ENCODE results near the gene SNED1. TPM values are rescaled to one million over a fixed set of nuclear protein-coding genes. Genes with fewer than 3 reads are reported as not detected.

Gene SNED1
- total RNA-seq, 1 donor from 2014 or later, result 7.4 TPM

DNA sequence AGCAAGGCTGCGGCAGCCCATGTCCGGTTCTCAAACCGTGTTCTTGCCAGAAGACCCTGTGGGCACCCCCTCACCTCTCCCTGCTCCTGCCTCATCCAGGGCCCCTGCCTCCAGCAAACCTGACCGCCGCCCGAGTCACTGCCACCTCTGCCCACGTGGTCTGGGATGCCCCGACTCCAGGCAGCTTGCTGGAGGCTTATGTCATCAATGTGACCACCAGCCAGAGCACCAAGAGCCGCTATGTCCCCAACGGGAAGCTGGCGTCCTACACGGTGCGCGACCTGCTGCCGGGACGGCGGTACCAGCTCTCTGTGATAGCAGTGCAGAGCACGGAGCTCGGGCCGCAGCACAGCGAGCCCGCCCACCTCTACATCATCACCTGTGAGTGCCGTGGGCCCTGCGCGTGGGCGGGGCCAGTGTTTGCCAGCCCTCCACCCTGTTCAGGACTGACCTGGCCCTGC is 71.4 kb downstream of the SNED1 start:
- no peak for ATAC-seq
- no peak for DNase-seq
- intact Hi-C loops (cut with micrococcal nuclease), result no loop called here

DNA sequence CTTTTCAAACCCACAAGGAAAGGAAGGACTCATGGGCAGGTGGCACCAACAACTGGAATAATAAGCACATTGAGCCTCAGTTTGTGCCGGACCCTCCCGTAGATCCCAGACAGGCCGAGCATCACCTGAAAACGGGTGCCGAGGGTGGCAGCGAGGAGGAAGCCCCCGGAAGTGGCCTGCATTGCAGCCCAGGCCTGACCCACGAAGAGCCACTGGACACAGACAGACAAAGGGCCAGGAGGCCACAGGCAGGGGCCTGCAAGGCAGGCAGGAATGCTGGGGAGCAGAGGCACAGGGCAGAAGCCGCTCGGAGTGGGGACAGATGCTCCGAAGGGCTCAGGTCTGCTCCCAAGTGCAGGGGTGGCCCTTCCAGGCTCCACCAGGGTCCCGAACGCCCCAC is 71.9 kb downstream of the SNED1 start:
- DNase-seq (no peak), ATAC-seq (no peak)
- intact Hi-C loops (cut with micrococcal nuclease), result no loop called here

- no peak for DNase-seq
- no peak for ATAC-seq
Observed at GRCh38 chr2:241070811-241071676, 72.6 kb downstream of the SNED1 start.

GRCh38 chr2:241071677-241072111 is 73.3 kb downstream of the SNED1 start:
- ATAC-seq, result no peak
- DNase-seq, result no peak
- intact Hi-C loops (cut with micrococcal nuclease), result no loop called here

More at GRCh38 chr2:241070811-241071676, 72.6 kb downstream of the SNED1 start:
- intact Hi-C loops (cut with micrococcal nuclease), result no loop called here

DNA sequence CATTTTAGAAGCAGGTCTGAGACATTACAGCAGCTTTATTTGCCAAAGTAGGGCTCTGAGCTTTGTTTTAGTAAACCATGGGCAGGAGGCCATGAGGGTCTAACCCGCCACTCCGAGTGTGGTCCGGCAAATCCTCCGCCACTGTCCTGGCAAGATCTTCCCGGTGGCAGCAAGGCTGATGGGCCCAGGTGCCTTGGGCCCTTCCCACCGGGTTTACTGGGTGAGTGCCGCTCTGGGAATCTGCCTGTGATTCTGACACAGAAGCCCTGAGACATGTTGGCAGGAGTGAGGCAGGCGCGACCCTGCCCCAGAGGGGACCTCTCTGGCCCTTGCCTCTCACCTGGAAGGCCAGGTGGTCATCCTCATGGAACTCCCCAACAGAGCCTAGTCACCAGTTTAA is 73.7 kb downstream of the SNED1 start:
- no peak for ATAC-seq
- no peak for DNase-seq
- intact Hi-C loops (cut with micrococcal nuclease), result no loop called here

- ATAC-seq (no peak), DNase-seq (no peak)
- intact Hi-C loops (cut with micrococcal nuclease), result no loop called here
Observed at GRCh38 chr2:241072553-241073165, 74.2 kb downstream of the SNED1 start.

DNA sequence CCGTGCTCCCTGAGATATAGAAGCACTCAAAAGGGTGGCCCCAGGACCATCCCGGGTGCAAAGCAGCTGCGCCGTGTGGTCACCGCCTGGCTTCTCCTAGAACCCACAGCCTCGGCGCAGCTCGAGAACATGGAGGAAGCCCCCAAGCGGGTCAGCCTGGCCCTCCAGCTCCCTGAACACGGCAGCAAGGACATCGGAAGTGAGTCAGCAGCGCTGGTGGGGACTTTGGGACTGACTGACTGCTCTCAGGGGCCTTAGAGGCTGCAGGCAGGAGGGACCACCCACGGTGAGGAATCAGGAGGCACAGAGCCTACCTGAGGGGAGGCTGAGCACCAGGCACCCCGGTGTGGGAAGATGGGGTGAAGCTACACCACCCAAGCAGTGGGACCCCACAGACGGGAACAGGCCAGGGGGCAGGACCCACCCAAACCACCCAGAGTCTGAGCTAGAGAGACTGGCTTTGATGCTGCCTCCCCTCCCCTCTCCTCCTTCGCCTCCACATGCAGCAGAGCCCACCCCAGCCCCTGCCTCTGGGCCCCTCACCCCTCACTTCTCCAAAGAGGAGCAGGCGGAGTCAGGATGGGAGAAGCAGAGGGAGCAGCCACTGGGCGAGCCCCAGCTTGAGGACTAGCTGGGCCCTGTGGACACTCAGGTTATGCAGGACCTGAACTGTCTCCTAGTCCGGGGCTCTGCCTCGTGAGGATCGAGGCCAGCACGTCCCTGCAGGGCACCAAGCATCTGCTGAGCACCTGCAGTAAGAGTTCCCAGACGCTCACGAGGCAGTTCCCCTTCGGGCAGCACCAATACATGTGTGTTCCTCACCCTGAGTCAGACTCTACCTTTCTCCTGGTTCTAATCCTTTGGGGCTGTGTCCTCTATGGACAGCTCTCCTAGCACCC is 75.0 kb downstream of the SNED1 start:
- ATAC-seq, result no peak
- intact Hi-C loops (cut with micrococcal nuclease), result no loop called here

GRCh38 chr2:241074065-241074818 is 75.8 kb downstream of the SNED1 start:
- no peak for DNase-seq
- intact Hi-C loops (cut with micrococcal nuclease), result no loop called here
- ATAC-seq, result no peak

More for the DNA sequence above, 75.0 kb downstream of the SNED1 start:
- DNase-seq, result no peak

- DNase-seq (no peak), ATAC-seq (no peak)
- intact Hi-C loops (cut with micrococcal nuclease), result no loop called here
Observed at GRCh38 chr2:241074901-241075540, 76.6 kb downstream of the SNED1 start.

- intact Hi-C loops (cut with micrococcal nuclease), result no loop called here
- peak; percentile 11 for ATAC-seq
- no peak for DNase-seq
Observed at GRCh38 chr2:241080405-241081189, 82.2 kb downstream of the SNED1 start.

- DNase-seq (no peak), ATAC-seq (peak; percentile 16)
- intact Hi-C loops (cut with micrococcal nuclease), result no loop called here
Observed at GRCh38 chr2:241081190-241081642, 82.8 kb downstream of the SNED1 start.

- DNase-seq (no peak), ATAC-seq (peak; percentile 8)
- intact Hi-C loops (cut with micrococcal nuclease), result no loop called here
Observed at GRCh38 chr2:241081643-241082340, 83.4 kb downstream of the SNED1 start.

GRCh38 chr2:241082341-241083090 is 84.1 kb downstream of the SNED1 start:
- intact Hi-C loops (cut with micrococcal nuclease), result no loop called here
- no peak for ATAC-seq

GRCh38 chr2:241083091-241083415 is 84.6 kb downstream of the SNED1 start:
- intact Hi-C loops (cut with micrococcal nuclease), result no loop called here
- ATAC-seq, result no peak
- DNase-seq, result no peak

More at GRCh38 chr2:241082341-241083090, 84.1 kb downstream of the SNED1 start:
- no peak for DNase-seq

GRCh38 chr2:241084856-241085444 is 86.5 kb downstream of the SNED1 start:
- DNase-seq (no peak), ATAC-seq (no peak)
- intact Hi-C loops (cut with micrococcal nuclease), result no loop called here

All from left ventricle myocardium superior (tissue), 1 donor.